GM18867 (cell line): ENCODE data around the gene RAD51B.

Source experiments
- ATAC-seq: cut with Tn5 transposase; IDR thresholded peaks from one replicate; pipeline ENCODE4 v1.9.1; 2021; ENCODE audit warnings: mild to moderate bottlenecking, moderate library complexity; ENCODE audit not compliant: unreplicated experiment

Gene RAD51B

GRCh38 chr14:67892466-67893100, 73.0 kb downstream of the RAD51B start:
- ATAC-seq = no peak

- no peak for ATAC-seq
These were observed 80.7 kb downstream of the RAD51B start for GRCh38 chr14:67900231-67900630.

GRCh38 chr14:67908052-67908754, 88.6 kb downstream of the RAD51B start:
- no peak for ATAC-seq

GRCh38 chr14:67911562-67911961, 92.0 kb downstream of the RAD51B start:
- ATAC-seq = no peak

- ATAC-seq = no peak
These were observed 96.9 kb downstream of the RAD51B start for GRCh38 chr14:67916430-67916829.

GRCh38 chr14:67917006-67917405, 97.4 kb downstream of the RAD51B start:
- no peak for ATAC-seq

GRCh38 chr14:67918838-67919237, 99.3 kb downstream of the RAD51B start:
- ATAC-seq = no peak

GRCh38 chr14:67919259-67920032, 99.9 kb downstream of the RAD51B start:
- no peak for ATAC-seq

- no peak for ATAC-seq
These were observed 107.2 kb downstream of the RAD51B start for GRCh38 chr14:67926821-67927220.

- ATAC-seq = no peak
These were observed 107.7 kb downstream of the RAD51B start for GRCh38 chr14:67927244-67927643.

- ATAC-seq = no peak
These were observed 108.8 kb downstream of the RAD51B start for GRCh38 chr14:67928375-67928774.

GRCh38 chr14:67932708-67933246, 113.2 kb downstream of the RAD51B start:
- ATAC-seq = no peak

- no peak for ATAC-seq
These were observed 113.7 kb downstream of the RAD51B start for GRCh38 chr14:67933266-67933665.

- ATAC-seq = no peak
These were observed 114.5 kb downstream of the RAD51B start for GRCh38 chr14:67934087-67934486.

GRCh38 chr14:67934862-67935261, 115.3 kb downstream of the RAD51B start:
- ATAC-seq = no peak

- ATAC-seq = no peak
These were observed 115.8 kb downstream of the RAD51B start for GRCh38 chr14:67935371-67935770.

GRCh38 chr14:67938071-67938470, 118.5 kb downstream of the RAD51B start:
- ATAC-seq = no peak

GRCh38 chr14:67940486-67941455, 121.2 kb downstream of the RAD51B start:
- no peak for ATAC-seq

GRCh38 chr14:67941456-67942018, 122.0 kb downstream of the RAD51B start:
- no peak for ATAC-seq

- no peak for ATAC-seq
These were observed 122.6 kb downstream of the RAD51B start for GRCh38 chr14:67942080-67942710.
